GM23338 (cell line): ENCODE measurements around the gene NPHP4.

Source experiments
- CREB1 ChIP-seq: fragments of 250-450 bp; sonication (Bioruptor Pico); IDR thresholded peaks from 2 replicates; pipeline ENCODE4 v1.5.0; 2020; ENCODE audit warnings: low read depth, mild to moderate bottlenecking, moderate library complexity
- EZH2 ChIP-seq: fragments of 200-600 bp; sonication (generic); IDR thresholded peaks from one replicate; pipeline ENCODE4 v1.8.0; 2017; ENCODE audit warnings: antibody characterized with exemption, mild to moderate bottlenecking, low read depth; ENCODE audit not compliant: unreplicated experiment
- EZH2phosphoT487 ChIP-seq: fragments of 200-600 bp; sonication (generic); IDR thresholded peaks from one replicate; pipeline ENCODE4 v1.8.1; 2018; ENCODE audit warnings: antibody characterized with exemption; ENCODE audit not compliant: unreplicated experiment
- JUNB ChIP-seq: IDR thresholded peaks from one replicate; pipeline ENCODE4 v1.6.1; 2016; ENCODE audit warnings: antibody characterized with exemption; ENCODE audit not compliant: unreplicated experiment
- NANOG ChIP-seq: IDR thresholded peaks from 2 replicates; pipeline ENCODE4 v1.6.1; 2016; ENCODE audit warnings: antibody characterized with exemption, borderline replicate concordance
- POLR2AphosphoS5 ChIP-seq: IDR thresholded peaks from 2 replicates; pipeline ENCODE4 v1.6.1; 2016; ENCODE audit warnings: antibody characterized with exemption, low read depth
- STAT1 ChIP-seq: IDR thresholded peaks from one replicate; pipeline ENCODE4 v1.6.1; 2016; ENCODE audit warnings: antibody characterized with exemption; ENCODE audit not compliant: unreplicated experiment
- ZNF331 ChIP-seq: fragments of 250-450 bp; sonication (Bioruptor Pico); IDR thresholded peaks from 2 replicates; pipeline ENCODE4 v1.5.0; 2020; ENCODE audit warnings: low read depth, mild to moderate bottlenecking, moderate library complexity
- TF ChIP-seq, protein P1 (sequence below), 2 experiments: fragments of 200-600 bp in 1 of 2; sonication (generic) in 1 of 2; conservative IDR thresholded peaks; 2 replicates each; pipeline versions ENCODE4 v1.5.1 to v1.6.1; 2016 to 2017; ENCODE audit warnings: antibody characterized with exemption in 2 of 2, low read depth in 2 of 2, mild to moderate bottlenecking in 2 of 2, moderate library complexity in 1 of 2
- TF ChIP-seq, protein P2 (sequence below): IDR thresholded peaks from one replicate; pipeline ENCODE4 v1.6.1; 2018; ENCODE audit warnings: antibody characterized with exemption; ENCODE audit not compliant: unreplicated experiment
- TF ChIP-seq, protein P3 (sequence below): IDR thresholded peaks from 2 replicates; pipeline ENCODE4 v1.6.1; 2016; ENCODE audit warnings: antibody characterized with exemption
- TF ChIP-seq, protein P4 (sequence below): fragments of 250-450 bp; sonication (Bioruptor Pico); IDR thresholded peaks from 2 replicates; pipeline ENCODE4 v1.5.0; 2020; ENCODE audit warnings: mild to moderate bottlenecking, moderate library complexity

DNA sequence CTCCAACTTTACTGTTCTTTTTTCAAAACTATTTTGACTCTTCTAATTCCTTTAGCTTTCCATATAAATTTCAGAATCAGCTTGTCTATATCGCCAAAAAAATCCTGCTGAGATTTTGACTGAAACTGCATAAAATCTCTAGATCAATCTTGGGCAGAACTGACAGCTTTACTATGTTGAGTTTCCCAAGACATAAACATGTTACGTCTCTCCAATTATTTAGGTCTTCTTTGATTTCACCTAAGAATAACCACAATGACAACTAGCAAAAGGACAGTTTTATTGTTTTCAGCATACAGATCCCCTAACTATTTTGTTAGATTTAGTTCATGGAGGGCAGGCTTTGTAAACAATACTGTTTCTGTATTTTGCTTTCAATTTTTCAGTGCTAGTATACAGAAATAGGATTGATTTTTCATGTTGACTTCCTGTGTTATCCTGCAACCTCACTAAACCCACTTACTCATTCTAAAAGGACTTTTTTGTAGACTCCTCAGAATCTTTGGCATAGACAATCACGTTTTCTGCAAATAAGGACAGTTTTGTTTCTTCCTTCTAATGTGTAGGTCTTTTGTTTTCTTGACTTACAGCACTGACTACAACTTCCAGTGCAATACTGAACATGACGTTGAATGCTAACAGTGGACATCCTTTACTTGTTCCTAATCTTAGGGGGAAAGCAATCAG lies 63.4 kb downstream of the NPHP4 start:
- TF ChIP-seq STAT1: no peak
- no peak for TF ChIP-seq EZH2
- TF ChIP-seq, protein P1, sequence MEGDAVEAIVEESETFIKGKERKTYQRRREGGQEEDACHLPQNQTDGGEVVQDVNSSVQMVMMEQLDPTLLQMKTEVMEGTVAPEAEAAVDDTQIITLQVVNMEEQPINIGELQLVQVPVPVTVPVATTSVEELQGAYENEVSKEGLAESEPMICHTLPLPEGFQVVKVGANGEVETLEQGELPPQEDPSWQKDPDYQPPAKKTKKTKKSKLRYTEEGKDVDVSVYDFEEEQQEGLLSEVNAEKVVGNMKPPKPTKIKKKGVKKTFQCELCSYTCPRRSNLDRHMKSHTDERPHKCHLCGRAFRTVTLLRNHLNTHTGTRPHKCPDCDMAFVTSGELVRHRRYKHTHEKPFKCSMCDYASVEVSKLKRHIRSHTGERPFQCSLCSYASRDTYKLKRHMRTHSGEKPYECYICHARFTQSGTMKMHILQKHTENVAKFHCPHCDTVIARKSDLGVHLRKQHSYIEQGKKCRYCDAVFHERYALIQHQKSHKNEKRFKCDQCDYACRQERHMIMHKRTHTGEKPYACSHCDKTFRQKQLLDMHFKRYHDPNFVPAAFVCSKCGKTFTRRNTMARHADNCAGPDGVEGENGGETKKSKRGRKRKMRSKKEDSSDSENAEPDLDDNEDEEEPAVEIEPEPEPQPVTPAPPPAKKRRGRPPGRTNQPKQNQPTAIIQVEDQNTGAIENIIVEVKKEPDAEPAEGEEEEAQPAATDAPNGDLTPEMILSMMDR (conservative IDR thresholded peaks at IDR 0.05; ENCODE audit: low read depth in 2 of 2): no peak
- TF ChIP-seq POLR2AphosphoS5: no peak
- no peak for TF ChIP-seq CREB1 (CRISPR knock-in tag)
- TF ChIP-seq JUNB: no peak
- TF ChIP-seq, protein P2, sequence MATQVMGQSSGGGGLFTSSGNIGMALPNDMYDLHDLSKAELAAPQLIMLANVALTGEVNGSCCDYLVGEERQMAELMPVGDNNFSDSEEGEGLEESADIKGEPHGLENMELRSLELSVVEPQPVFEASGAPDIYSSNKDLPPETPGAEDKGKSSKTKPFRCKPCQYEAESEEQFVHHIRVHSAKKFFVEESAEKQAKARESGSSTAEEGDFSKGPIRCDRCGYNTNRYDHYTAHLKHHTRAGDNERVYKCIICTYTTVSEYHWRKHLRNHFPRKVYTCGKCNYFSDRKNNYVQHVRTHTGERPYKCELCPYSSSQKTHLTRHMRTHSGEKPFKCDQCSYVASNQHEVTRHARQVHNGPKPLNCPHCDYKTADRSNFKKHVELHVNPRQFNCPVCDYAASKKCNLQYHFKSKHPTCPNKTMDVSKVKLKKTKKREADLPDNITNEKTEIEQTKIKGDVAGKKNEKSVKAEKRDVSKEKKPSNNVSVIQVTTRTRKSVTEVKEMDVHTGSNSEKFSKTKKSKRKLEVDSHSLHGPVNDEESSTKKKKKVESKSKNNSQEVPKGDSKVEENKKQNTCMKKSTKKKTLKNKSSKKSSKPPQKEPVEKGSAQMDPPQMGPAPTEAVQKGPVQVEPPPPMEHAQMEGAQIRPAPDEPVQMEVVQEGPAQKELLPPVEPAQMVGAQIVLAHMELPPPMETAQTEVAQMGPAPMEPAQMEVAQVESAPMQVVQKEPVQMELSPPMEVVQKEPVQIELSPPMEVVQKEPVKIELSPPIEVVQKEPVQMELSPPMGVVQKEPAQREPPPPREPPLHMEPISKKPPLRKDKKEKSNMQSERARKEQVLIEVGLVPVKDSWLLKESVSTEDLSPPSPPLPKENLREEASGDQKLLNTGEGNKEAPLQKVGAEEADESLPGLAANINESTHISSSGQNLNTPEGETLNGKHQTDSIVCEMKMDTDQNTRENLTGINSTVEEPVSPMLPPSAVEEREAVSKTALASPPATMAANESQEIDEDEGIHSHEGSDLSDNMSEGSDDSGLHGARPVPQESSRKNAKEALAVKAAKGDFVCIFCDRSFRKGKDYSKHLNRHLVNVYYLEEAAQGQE: no peak
- no peak for TF ChIP-seq EZH2phosphoT487
- TF ChIP-seq NANOG: no peak
- TF ChIP-seq, protein P3, sequence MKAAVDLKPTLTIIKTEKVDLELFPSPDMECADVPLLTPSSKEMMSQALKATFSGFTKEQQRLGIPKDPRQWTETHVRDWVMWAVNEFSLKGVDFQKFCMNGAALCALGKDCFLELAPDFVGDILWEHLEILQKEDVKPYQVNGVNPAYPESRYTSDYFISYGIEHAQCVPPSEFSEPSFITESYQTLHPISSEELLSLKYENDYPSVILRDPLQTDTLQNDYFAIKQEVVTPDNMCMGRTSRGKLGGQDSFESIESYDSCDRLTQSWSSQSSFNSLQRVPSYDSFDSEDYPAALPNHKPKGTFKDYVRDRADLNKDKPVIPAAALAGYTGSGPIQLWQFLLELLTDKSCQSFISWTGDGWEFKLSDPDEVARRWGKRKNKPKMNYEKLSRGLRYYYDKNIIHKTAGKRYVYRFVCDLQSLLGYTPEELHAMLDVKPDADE: no peak
- no peak for TF ChIP-seq ZNF331 (CRISPR knock-in tag)
- TF ChIP-seq, protein P4, sequence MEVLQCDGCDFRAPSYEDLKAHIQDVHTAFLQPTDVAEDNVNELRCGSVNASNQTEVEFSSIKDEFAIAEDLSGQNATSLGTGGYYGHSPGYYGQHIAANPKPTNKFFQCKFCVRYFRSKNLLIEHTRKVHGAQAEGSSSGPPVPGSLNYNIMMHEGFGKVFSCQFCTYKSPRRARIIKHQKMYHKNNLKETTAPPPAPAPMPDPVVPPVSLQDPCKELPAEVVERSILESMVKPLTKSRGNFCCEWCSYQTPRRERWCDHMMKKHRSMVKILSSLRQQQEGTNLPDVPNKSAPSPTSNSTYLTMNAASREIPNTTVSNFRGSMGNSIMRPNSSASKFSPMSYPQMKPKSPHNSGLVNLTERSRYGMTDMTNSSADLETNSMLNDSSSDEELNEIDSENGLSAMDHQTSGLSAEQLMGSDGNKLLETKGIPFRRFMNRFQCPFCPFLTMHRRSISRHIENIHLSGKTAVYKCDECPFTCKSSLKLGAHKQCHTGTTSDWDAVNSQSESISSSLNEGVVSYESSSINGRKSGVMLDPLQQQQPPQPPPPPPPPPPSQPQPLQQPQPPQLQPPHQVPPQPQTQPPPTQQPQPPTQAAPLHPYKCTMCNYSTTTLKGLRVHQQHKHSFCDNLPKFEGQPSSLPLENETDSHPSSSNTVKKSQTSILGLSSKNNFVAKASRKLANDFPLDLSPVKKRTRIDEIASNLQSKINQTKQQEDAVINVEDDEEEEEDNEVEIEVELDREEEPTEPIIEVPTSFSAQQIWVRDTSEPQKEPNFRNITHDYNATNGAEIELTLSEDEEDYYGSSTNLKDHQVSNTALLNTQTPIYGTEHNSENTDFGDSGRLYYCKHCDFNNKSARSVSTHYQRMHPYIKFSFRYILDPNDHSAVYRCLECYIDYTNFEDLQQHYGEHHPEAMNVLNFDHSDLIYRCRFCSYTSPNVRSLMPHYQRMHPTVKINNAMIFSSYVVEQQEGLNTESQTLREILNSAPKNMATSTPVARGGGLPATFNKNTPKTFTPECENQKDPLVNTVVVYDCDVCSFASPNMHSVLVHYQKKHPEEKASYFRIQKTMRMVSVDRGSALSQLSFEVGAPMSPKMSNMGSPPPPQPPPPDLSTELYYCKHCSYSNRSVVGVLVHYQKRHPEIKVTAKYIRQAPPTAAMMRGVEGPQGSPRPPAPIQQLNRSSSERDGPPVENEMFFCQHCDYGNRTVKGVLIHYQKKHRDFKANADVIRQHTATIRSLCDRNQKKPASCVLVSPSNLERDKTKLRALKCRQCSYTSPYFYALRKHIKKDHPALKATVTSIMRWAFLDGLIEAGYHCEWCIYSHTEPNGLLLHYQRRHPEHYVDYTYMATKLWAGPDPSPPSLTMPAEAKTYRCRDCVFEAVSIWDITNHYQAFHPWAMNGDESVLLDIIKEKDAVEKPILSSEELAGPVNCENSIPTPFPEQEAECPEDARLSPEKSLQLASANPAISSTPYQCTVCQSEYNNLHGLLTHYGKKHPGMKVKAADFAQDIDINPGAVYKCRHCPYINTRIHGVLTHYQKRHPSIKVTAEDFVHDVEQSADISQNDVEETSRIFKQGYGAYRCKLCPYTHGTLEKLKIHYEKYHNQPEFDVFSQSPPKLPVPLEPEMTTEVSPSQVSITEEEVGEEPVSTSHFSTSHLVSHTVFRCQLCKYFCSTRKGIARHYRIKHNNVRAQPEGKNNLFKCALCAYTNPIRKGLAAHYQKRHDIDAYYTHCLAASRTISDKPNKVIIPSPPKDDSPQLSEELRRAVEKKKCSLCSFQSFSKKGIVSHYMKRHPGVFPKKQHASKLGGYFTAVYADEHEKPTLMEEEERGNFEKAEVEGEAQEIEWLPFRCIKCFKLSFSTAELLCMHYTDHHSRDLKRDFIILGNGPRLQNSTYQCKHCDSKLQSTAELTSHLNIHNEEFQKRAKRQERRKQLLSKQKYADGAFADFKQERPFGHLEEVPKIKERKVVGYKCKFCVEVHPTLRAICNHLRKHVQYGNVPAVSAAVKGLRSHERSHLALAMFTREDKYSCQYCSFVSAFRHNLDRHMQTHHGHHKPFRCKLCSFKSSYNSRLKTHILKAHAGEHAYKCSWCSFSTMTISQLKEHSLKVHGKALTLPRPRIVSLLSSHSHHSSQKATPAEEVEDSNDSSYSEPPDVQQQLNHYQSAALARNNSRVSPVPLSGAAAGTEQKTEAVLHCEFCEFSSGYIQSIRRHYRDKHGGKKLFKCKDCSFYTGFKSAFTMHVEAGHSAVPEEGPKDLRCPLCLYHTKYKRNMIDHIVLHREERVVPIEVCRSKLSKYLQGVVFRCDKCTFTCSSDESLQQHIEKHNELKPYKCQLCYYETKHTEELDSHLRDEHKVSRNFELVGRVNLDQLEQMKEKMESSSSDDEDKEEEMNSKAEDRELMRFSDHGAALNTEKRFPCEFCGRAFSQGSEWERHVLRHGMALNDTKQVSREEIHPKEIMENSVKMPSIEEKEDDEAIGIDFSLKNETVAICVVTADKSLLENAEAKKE (CRISPR knock-in tag): no peak
